ENCODE data around the gene GABBR2. TPM values are rescaled to one million over a fixed set of nuclear protein-coding genes. Genes with fewer than 3 reads are reported as not detected.

Gene GABBR2
- total and polyA plus RNA-seq, 2 of the 8 experiments (the other 6 are each of a cell fraction or from before 2014, with no cell fraction given), result 0.50 to 1.2 TPM

GRCh38 chr9:98551511-98552286, 157.0 kb downstream of the GABBR2 start:
- no peak overlapping the region for H4K5ac ChIP-seq (ENCODE audit: insufficient read length, low read depth, low read length)
- H3K9me3 ChIP-seq (ENCODE audit: insufficient read depth in 2 of 2, low read depth in 1 of 2, low read length in 1 of 2), result no peaks in the 10 kb centered on the region
- TF ChIP-seq SRF (IDR thresholded peaks at IDR 0.05; ENCODE audit: low read depth, low read length), result no peak
- no peak for TF ChIP-seq EZH2 (IDR thresholded peaks at IDR 0.05; ENCODE audit: low read depth, low read length, severe bottlenecking)
- no peak for TF ChIP-seq JUN (IDR thresholded peaks at IDR 0.05; ENCODE audit: low read depth, low read length)
- TF ChIP-seq BCL11A (IDR thresholded peaks at IDR 0.05; ENCODE audit: low read depth in 2 of 2, low read length in 2 of 2), result no peak
- TF ChIP-seq RNF2 (IDR thresholded peaks at IDR 0.05; ENCODE audit: borderline replicate concordance, low read depth, low read length, missing control alignments, poor library complexity, severe bottlenecking), result no peak
- no peak for TF ChIP-seq BACH1 (IDR thresholded peaks at IDR 0.05; ENCODE audit: low read length)
- no peak for TF ChIP-seq POU5F1 (IDR thresholded peaks at IDR 0.05; ENCODE audit: low read depth, low read length)
- TF ChIP-seq PHF8 (conservative IDR thresholded peaks at IDR 0.05; ENCODE audit: low read depth, low read length), result no peak
- no peak for TF ChIP-seq SUZ12 (IDR thresholded peaks at IDR 0.05; ENCODE audit: low read length)
- no peak overlapping the region for H2BK5ac ChIP-seq (ENCODE audit: low read depth, low read length)
- H2AFZ ChIP-seq (ENCODE audit: low read length), result no peak overlapping the region
- no peak overlapping the region for H2BK15ac ChIP-seq (ENCODE audit: low read length)
- H3K27ac ChIP-seq (ENCODE audit: low read depth, low read length), result no peak overlapping the region
- 87% methylated on average over 11 of the region's 11 CpGs; no CpG with 5 or more reads in 1 of the 2 experiments for WGBS, 2 experiments (ENCODE audit: extremely low coverage in 1 of 2, insufficient coverage in 1 of 2, insufficient read length in 1 of 2, insufficient replicate concordance in 2 of 2, low coverage in 1 of 2, low lambda C conversion rate in 2 of 2, missing lambda C conversion rate in 1 of 2)
- H3K18ac ChIP-seq (ENCODE audit: extremely low read depth, low read length), result no peak overlapping the region
- DNase-seq (ENCODE audit: low read depth in 1 of 2, low spot score in 2 of 2) (no peak), FAIRE-seq (no peak)
- no peak overlapping the region for H3K14ac ChIP-seq (ENCODE audit: insufficient read length)
- H2BK20ac ChIP-seq (ENCODE audit: low read length), result no peak overlapping the region
- H4K8ac ChIP-seq (ENCODE audit: extremely low read depth, insufficient read depth, low read length), result no peak overlapping the region
- no peak overlapping the region for H2AK5ac ChIP-seq (ENCODE audit: low read depth, low read length)
- H3K79me2 ChIP-seq (ENCODE audit: control insufficient read depth in 1 of 2, insufficient read depth in 2 of 2, low read length in 2 of 2), result no peaks in the 10 kb centered on the region
- H4K91ac ChIP-seq (replicated peaks; ENCODE audit: insufficient read length, low read length), result no peak overlapping the region
- H2BK12ac ChIP-seq (ENCODE audit: low read depth, low read length), result no peak overlapping the region
- no peak overlapping the region for H3K56ac ChIP-seq (replicated peaks; ENCODE audit: insufficient read length, low read depth, low read length)
- H3K4me1 ChIP-seq (replicated peaks in 1 of 4; ENCODE audit: control insufficient read depth in 3 of 4, insufficient read depth in 4 of 4, low read length in 3 of 4), result no peaks in the 10 kb centered on the region
- no peak overlapping the region for H2BK120ac ChIP-seq (replicated peaks; ENCODE audit: low read depth, low read length)
- POLR2A ChIA-PET (ENCODE audit: partially characterized antibody), result no interaction called here
- H3K4me2 ChIP-seq (ENCODE audit: insufficient read depth in 1 of 2, low read depth in 2 of 2, low read length in 2 of 2), result no peak overlapping the region
- no peaks in the 10 kb centered on the region for H4K20me1 ChIP-seq (replicated peaks in 1 of 2; ENCODE audit: control insufficient read depth in 1 of 2, insufficient read depth in 2 of 2, low read length in 2 of 2)
- H3K27me3 ChIP-seq (replicated peaks in 1 of 4; ENCODE audit: control insufficient read depth in 3 of 4, extremely low read depth in 1 of 4, insufficient read depth in 3 of 4, low read length in 3 of 4), result no peaks in the 10 kb centered on the region
- no peak overlapping the region for H3K23ac ChIP-seq (ENCODE audit: insufficient read length)
- H3K79me1 ChIP-seq (ENCODE audit: low read depth, low read length), result no peaks in the 10 kb centered on the region
- no peak overlapping the region for H3K4ac ChIP-seq (replicated peaks; ENCODE audit: insufficient read length, low read depth, low read length)
- CTCF ChIA-PET (ENCODE audit: partially characterized antibody), result interaction anchor here (1.2 to 1.7 kb wide), 4 partner anchors 9 to 224 kb away, joined by 3 to 5 read pairs (median 4); no protein-coding TSS in a partner anchor
- H3K4me3 ChIP-seq (ENCODE audit: extremely low read depth in 1 of 4, insufficient read depth in 2 of 4, low read depth in 3 of 4, low read length in 4 of 4), result no peak overlapping the region
- H3K23me2 ChIP-seq (ENCODE audit: low read depth, low read length), result no peaks in the 10 kb centered on the region
- H3K9ac ChIP-seq (replicated peaks in 1 of 4; ENCODE audit: extremely low read depth in 1 of 4, low read depth in 3 of 4, low read length in 3 of 4), result no peak overlapping the region
- H3K36me3 ChIP-seq (ENCODE audit: control insufficient read depth in 2 of 4, insufficient read depth in 4 of 4, low read length in 3 of 4), result no peaks in the 10 kb centered on the region

Data from H1 (cell line).